HepG2 (cell line): ENCODE measurements around the gene DCTN2. TPM values are rescaled to one million over a fixed set of nuclear protein-coding genes. Genes with fewer than 3 reads are reported as not detected.

Source experiments
- ELF1 ChIP-seq: sonication (generic); formaldehyde crosslinking; IDR thresholded peaks from 2 replicates; pipeline ENCODE4 v1.4.0; 2020; ENCODE audit warnings: missing genetic modification reagents
- MTF2 ChIP-seq: sonication (generic); formaldehyde crosslinking; IDR thresholded peaks from 2 replicates; pipeline ENCODE4 v1.5.0; 2020; ENCODE audit warnings: missing genetic modification reagents, borderline replicate concordance
- RBM22 ChIP-seq: fragments of 200-400 bp; formaldehyde crosslinking; optimal IDR thresholded peaks from 2 replicates; pipeline ENCODE3; 2017; ENCODE audit warnings: mild to moderate bottlenecking, low read length, moderate library complexity
- RXRA ChIP-seq: sonication (generic); formaldehyde crosslinking; IDR thresholded peaks from 2 replicates; pipeline ENCODE4 v1.5.1; 2020; ENCODE audit warnings: missing genetic modification reagents
- TAF1 ChIP-seq: sonication (generic); formaldehyde crosslinking; IDR thresholded peaks from 2 replicates; pipeline ENCODE4 v1.4.0; 2020; ENCODE audit warnings: missing genetic modification reagents
- ZBTB20 ChIP-seq: sonication (generic); formaldehyde crosslinking; IDR thresholded peaks from 2 replicates; pipeline ENCODE4 v1.8.1; 2023; ENCODE audit warnings: missing genetic modification reagents, low read depth, mild to moderate bottlenecking, borderline replicate concordance
- ZNF138 ChIP-seq: sonication (generic); formaldehyde crosslinking; IDR thresholded peaks from 2 replicates; pipeline ENCODE4 v1.5.0; 2020; ENCODE audit warnings: mild to moderate bottlenecking, low read depth, missing genetic modification reagents
- ZNF180 ChIP-seq: sonication (generic); formaldehyde crosslinking; IDR thresholded peaks from 2 replicates; pipeline ENCODE4 v1.4.0; 2020; ENCODE audit warnings: low read depth, missing genetic modification reagents, borderline replicate concordance
- ZNF563 ChIP-seq: sonication (generic); formaldehyde crosslinking; IDR thresholded peaks from 2 replicates; pipeline ENCODE4 v1.8.0; 2022; ENCODE audit warnings: mild to moderate bottlenecking, moderate library complexity, missing genetic modification reagents
- ZNF792 ChIP-seq: IDR thresholded peaks from 2 replicates; pipeline ENCODE4 v1.6.1; 2016
- polyA plus RNA-seq, 8 experiments: library from polyadenylated mRNA; depleted of rRNA in 3 of 8; stranded (reverse) in 7 of 8; unstranded in 1 of 8; fragments of >200 nt; fragmentation: Illumina TruSeq in 4 of 8; extraction: Trizol in 4 of 8; gene quantifications; 2 replicates each; pipeline versions ENCODE4 v1.2.1 to v1.2.3, GENCODE V29; 2011 to 2016; ENCODE audit warnings: low read depth in 4 of 8, missing spikeins in 1 of 8, mixed read lengths in 1 of 8; ENCODE audit not compliant: insufficient read depth in 1 of 8
- total RNA-seq, 5 experiments: library from RNA; depleted of rRNA; stranded (reverse); fragments of >200 nt; fragmentation: Illumina TruSeq; extraction: Trizol; gene quantifications; 2 replicates each; pipeline ENCODE4 v1.2.3, GENCODE V29; 2016; ENCODE audit warnings: low read depth in 1 of 5
- TF ChIP-seq, protein P1 (sequence below): sonication (generic); formaldehyde crosslinking; IDR thresholded peaks from 2 replicates; pipeline ENCODE4 v1.4.0; 2020; ENCODE audit warnings: missing genetic modification reagents
- TF ChIP-seq, protein P2 (sequence below): sonication (generic); formaldehyde crosslinking; conservative IDR thresholded peaks from 2 replicates; pipeline ENCODE4 v1.4.0; 2020; ENCODE audit warnings: mild to moderate bottlenecking, missing genetic modification reagents, moderate library complexity
- TF ChIP-seq, protein P3 (sequence below): IDR thresholded peaks from 2 replicates; pipeline ENCODE4 v1.6.1; 2016
- TF ChIP-seq, protein P4 (sequence below): sonication (generic); formaldehyde crosslinking; IDR thresholded peaks from 2 replicates; pipeline ENCODE4 v1.5.1; 2020; ENCODE audit warnings: missing genetic modification reagents, mild to moderate bottlenecking, borderline replicate concordance
- TF ChIP-seq, protein P5 (sequence below): sonication (generic); formaldehyde crosslinking; conservative IDR thresholded peaks from 2 replicates; pipeline ENCODE4 v1.8.0; 2022; ENCODE audit warnings: mild to moderate bottlenecking, moderate library complexity, missing genetic modification reagents

Gene DCTN2
- total and polyA plus RNA-seq, 2 of the 13 experiments (the other 11 are each of a cell fraction or from before 2014, with no cell fraction given): 72.0 to 77.4 TPM

DNA sequence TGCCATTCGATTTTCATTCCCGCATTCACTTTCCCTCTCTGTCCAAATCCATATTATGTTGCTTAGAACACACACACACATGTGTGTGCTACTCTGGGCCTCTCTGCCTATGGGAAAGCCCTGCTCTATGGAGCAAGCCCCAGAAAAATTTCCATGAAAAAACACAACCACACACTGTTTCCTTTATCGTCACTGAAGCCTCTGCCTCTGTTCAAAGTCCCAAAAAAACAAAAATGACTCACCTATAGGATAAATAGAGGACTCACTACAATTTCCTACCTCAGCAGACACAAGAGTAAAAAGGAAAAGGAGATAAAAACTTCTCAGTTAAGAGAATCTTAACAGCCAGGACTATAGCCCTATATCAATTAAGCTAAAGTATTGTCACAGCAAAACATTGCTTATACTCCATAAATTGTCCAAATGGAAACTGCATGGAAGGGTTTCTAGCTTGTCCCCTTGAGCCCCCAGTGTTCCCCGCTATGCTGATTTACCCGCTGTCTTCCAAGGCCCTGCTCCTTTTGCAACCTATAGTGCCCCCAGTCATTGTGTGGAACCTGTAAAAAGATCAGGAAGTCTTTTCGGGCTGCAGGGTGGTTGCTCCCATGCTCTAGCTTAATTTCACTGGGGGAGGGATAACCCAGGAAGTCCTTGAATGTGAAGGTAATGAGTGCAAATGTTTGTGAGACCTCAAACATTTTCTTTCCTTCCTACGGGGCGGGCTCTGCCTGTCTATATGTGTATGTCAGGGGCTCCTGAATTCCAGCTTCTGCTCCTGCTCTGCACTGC, 32.9 kb upstream of the DCTN2 start (continued):
- TF ChIP-seq RXRA (no peak), TAF1 (CRISPR knock-in tag) (0 out of 2 replicates have a peak, but pooled peaks have one; percentile 11), RBM22 (no peak), ELF1 (CRISPR knock-in tag) (peak; percentile 23), ZBTB20 (peak; percentile 76; the same call in 1 of the 2 replicates), ZNF138 (no peak), MTF2 (no peak), ZNF180 (CRISPR knock-in tag) (no peak), ZNF563 (no peak), ZNF792 (CRISPR knock-in tag) (peak; percentile 8; the same call in 1 of the 2 replicates)
- TF ChIP-seq, protein P1, sequence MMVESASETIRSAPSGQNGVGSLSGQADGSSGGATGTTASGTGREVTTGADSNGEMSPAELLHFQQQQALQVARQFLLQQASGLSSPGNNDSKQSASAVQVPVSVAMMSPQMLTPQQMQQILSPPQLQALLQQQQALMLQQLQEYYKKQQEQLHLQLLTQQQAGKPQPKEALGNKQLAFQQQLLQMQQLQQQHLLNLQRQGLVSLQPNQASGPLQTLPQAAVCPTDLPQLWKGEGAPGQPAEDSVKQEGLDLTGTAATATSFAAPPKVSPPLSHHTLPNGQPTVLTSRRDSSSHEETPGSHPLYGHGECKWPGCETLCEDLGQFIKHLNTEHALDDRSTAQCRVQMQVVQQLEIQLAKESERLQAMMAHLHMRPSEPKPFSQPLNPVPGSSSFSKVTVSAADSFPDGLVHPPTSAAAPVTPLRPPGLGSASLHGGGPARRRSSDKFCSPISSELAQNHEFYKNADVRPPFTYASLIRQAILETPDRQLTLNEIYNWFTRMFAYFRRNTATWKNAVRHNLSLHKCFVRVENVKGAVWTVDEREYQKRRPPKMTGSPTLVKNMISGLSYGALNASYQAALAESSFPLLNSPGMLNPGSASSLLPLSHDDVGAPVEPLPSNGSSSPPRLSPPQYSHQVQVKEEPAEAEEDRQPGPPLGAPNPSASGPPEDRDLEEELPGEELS (CRISPR knock-in tag): peak; percentile 51; the same call in 1 of the 2 replicates
- TF ChIP-seq, protein P2, sequence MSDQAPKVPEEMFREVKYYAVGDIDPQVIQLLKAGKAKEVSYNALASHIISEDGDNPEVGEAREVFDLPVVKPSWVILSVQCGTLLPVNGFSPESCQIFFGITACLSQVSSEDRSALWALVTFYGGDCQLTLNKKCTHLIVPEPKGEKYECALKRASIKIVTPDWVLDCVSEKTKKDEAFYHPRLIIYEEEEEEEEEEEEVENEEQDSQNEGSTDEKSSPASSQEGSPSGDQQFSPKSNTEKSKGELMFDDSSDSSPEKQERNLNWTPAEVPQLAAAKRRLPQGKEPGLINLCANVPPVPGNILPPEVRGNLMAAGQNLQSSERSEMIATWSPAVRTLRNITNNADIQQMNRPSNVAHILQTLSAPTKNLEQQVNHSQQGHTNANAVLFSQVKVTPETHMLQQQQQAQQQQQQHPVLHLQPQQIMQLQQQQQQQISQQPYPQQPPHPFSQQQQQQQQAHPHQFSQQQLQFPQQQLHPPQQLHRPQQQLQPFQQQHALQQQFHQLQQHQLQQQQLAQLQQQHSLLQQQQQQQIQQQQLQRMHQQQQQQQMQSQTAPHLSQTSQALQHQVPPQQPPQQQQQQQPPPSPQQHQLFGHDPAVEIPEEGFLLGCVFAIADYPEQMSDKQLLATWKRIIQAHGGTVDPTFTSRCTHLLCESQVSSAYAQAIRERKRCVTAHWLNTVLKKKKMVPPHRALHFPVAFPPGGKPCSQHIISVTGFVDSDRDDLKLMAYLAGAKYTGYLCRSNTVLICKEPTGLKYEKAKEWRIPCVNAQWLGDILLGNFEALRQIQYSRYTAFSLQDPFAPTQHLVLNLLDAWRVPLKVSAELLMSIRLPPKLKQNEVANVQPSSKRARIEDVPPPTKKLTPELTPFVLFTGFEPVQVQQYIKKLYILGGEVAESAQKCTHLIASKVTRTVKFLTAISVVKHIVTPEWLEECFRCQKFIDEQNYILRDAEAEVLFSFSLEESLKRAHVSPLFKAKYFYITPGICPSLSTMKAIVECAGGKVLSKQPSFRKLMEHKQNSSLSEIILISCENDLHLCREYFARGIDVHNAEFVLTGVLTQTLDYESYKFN (CRISPR knock-in tag): peak; percentile 94
- TF ChIP-seq, protein P3, sequence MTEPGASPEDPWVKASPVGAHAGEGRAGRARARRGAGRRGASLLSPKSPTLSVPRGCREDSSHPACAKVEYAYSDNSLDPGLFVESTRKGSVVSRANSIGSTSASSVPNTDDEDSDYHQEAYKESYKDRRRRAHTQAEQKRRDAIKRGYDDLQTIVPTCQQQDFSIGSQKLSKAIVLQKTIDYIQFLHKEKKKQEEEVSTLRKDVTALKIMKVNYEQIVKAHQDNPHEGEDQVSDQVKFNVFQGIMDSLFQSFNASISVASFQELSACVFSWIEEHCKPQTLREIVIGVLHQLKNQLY (CRISPR knock-in tag): no peak
- TF ChIP-seq, protein P4, sequence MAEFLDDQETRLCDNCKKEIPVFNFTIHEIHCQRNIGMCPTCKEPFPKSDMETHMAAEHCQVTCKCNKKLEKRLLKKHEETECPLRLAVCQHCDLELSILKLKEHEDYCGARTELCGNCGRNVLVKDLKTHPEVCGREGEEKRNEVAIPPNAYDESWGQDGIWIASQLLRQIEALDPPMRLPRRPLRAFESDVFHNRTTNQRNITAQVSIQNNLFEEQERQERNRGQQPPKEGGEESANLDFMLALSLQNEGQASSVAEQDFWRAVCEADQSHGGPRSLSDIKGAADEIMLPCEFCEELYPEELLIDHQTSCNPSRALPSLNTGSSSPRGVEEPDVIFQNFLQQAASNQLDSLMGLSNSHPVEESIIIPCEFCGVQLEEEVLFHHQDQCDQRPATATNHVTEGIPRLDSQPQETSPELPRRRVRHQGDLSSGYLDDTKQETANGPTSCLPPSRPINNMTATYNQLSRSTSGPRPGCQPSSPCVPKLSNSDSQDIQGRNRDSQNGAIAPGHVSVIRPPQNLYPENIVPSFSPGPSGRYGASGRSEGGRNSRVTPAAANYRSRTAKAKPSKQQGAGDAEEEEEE (CRISPR knock-in tag): no peak
- TF ChIP-seq, protein P5, sequence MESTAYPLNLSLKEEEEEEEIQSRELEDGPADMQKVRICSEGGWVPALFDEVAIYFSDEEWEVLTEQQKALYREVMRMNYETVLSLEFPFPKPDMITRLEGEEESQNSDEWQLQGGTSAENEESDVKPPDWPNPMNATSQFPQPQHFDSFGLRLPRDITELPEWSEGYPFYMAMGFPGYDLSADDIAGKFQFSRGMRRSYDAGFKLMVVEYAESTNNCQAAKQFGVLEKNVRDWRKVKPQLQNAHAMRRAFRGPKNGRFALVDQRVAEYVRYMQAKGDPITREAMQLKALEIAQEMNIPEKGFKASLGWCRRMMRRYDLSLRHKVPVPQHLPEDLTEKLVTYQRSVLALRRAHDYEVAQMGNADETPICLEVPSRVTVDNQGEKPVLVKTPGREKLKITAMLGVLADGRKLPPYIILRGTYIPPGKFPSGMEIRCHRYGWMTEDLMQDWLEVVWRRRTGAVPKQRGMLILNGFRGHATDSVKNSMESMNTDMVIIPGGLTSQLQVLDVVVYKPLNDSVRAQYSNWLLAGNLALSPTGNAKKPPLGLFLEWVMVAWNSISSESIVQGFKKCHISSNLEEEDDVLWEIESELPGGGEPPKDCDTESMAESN: 0 out of 2 replicates have a peak, but pooled peaks have one; percentile 2
